GM20000 (cell line): ENCODE data around the gene USP35.
"Not testable (repeated sequence)": the region's sequence is repeated elsewhere in the genome, so short reads cannot be mapped to it uniquely, and the experiment has no call there.

Experiments
- DNase-seq: peaks from one replicate; pipeline ENCODE4 v3.0.0; 2012; ENCODE audit warnings: low spot score
- TF ChIP-seq, protein P1 (sequence below): IDR thresholded peaks from 2 replicates; pipeline ENCODE4 v1.5.1; 2012; ENCODE audit warnings: mild to moderate bottlenecking, control low read depth; ENCODE audit errors: extremely low read depth, missing control alignments

USP35 gene

DNA sequence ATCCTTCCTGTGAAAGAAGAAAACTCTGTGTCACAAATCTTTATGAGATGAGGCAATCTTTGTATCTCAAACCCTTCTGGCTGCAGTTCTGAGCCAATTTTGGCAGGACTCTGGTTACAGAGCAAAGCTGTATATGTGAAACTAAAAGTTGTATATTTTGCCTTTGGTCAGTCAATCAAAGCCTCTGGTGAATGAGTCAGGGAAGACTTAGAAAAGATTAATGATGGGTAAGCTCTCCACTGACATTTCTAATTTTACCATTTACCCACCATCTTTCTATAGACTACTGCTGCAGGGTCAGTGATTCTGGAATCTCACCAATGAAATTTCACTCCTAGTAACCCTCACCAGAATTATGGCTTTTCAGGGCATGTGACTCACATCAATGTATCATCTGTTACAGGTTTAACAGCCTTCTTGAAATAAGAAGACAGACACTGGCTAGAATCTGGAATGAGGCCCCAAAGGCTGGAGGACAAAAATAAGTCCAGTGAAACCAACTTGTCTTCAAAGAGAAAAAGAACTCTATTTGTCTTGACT is 43.3 kb downstream of the USP35 start:
- DNase-seq, result no peak

DNA sequence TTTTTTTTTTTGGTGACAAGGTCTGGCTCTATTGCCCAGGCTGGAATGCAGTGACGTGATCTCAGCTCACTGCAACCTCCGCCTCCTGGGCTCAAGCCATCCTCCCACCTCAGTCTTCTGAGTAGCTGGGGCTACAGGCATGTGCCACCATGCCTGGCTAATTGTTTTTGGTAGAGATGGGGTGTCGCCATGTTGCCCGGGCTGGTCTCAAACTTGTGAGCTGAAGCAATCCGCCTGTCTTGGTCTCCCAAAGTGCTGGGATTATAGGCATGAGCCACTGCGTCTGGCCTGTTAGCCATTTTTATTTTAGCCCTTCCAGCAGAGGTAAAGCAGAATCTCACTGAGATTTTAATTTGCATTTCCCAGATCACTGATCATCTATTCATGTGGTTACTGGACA is 44.3 kb downstream of the USP35 start:
- DNase-seq, result not testable (repeated sequence)

More for the DNA sequence above, 43.3 kb downstream of the USP35 start:
- TF ChIP-seq, protein P1, sequence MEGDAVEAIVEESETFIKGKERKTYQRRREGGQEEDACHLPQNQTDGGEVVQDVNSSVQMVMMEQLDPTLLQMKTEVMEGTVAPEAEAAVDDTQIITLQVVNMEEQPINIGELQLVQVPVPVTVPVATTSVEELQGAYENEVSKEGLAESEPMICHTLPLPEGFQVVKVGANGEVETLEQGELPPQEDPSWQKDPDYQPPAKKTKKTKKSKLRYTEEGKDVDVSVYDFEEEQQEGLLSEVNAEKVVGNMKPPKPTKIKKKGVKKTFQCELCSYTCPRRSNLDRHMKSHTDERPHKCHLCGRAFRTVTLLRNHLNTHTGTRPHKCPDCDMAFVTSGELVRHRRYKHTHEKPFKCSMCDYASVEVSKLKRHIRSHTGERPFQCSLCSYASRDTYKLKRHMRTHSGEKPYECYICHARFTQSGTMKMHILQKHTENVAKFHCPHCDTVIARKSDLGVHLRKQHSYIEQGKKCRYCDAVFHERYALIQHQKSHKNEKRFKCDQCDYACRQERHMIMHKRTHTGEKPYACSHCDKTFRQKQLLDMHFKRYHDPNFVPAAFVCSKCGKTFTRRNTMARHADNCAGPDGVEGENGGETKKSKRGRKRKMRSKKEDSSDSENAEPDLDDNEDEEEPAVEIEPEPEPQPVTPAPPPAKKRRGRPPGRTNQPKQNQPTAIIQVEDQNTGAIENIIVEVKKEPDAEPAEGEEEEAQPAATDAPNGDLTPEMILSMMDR, result no peak

DNA sequence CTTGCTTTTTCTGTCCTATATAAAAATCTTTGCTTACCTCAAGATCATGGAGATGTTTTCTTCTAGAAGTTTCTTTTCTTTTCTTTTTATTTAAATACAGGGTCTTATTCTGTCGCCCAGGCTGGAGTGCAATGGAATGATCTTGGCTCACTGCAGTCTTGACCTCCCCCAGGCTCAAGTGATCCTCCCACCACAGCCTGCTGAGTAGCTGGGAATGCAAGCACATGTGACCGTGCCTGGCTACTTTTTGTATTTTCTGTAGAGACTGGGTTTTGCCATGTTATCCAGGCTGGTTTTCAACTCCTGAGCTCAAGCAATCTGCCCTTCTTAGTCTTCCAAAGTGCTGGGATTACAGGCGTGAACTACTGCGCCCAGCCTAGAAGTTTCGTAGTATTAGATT is 45.3 kb downstream of the USP35 start:
- TF ChIP-seq, protein P1, result no peak
- DNase-seq, result no peak

DNA sequence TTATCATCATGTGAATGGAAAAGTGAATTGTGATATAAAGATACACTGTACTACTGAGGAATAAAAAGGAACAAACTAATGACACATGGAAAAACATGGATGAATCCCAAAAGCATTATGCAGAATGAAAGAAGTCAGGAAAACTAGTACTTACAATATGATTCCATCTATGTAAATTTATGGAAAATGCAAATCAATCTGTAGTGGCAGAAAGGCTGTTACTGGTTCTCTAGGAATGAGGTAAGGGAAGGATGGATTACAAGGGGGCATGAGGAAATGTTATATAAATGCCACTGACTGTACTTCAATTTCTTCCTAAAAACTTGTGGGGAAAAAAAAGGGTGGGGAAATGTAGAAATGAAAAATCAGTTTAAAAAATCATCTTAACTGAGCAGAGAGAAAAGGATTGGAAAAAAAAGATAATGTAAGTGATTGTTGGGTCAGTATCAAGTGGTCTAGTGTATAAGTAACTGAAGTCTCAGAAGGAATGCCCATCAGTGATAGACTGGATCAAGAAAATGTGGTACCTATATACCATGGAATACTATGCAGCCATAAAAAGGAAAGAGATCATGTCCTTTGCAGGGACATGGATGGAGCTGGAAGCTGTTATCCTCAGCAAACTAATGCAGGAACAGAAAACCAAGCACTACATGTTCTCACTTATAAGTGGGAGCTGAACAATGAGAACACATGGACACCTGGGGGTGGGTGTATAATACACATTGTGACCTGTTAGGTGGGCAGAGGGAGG is 48.8 kb downstream of the USP35 start:
- DNase-seq, result no peak
- TF ChIP-seq, protein P1, result no peak

DNA sequence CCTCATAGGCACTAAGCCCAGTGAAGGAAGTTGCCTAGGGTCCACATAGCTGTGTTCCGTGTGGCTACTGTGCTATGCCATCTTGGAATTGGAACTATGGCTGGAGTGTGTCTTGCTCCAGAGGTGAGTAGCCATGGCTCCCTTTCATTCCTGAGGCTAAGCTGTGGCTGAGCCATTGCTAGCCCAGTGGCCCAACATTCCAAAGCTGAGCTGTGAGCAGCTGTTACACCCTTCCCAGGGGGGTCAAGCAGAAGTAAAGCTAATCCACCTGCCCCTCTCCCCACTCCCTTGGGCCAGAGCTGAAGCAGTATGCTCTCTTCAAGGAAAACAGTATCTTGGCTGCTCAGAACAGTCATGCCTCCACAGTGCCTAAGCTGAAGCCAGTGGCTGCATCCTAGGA is 51.1 kb downstream of the USP35 start:
- no peak for DNase-seq
- TF ChIP-seq, protein P1, result no peak

DNA sequence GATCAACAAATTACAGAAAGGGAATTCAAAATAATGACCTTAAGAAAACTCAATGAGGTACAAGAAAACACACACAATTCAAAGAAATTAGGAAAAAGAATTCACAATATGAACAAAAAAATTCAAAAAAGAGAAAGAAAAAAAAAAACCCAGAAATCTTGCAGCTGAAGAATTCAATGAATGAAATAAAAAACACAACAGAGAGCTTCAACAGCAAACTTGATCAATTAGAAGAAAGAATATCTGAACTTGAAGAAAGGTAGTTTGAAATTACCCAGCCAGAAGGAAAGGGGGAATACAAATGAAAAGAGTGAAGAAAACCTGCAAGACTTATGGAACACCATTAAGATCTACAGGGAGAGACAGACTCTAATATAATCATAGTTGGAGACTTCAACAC is 52.8 kb downstream of the USP35 start:
- DNase-seq, result no peak

DNA sequence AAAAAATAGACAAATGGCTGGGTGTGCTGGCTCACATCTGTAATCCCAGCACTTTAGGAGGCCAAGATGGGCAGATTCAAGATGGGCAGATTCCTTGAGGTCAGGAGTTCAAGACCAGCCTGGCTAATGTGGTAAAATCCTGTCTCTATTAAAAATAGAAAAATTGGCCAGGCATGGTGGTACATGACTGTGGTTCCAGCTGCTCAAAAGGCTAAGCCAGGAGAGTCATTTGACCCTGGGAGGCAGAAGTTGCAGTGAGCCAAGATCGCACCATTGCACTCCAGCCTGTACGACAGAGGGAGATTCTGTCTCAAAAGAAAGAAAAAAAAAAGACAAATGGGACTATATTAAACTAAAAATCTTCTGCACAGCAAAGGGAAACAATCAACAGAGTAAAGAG is 55.4 kb downstream of the USP35 start:
- TF ChIP-seq, protein P1, result no peak
- DNase-seq, result no peak

More for the DNA sequence above, 52.8 kb downstream of the USP35 start:
- TF ChIP-seq, protein P1, result no peak
